Mucosa of rectum (tissue), 2 donors: ENCODE measurements around the gene DPPA5.
"Not testable (repeated sequence)": the region's sequence is repeated elsewhere in the genome, so short reads cannot be mapped to it uniquely, and the experiment has no call there.

Source experiments
- H3K27ac ChIP-seq, 2 donors: one replicate each; pipeline ENCODE4 v1.7.0; 2013; ENCODE audit warnings: inconsistent platforms in 2 of 2, low read depth in 2 of 2, low read length in 2 of 2
- H3K27me3 ChIP-seq, 2 donors: one replicate each; pipeline ENCODE4 v1.7.0; 2013; ENCODE audit warnings: low read length in 2 of 2; ENCODE audit not compliant: control insufficient read depth in 2 of 2, insufficient read depth in 2 of 2
- H3K36me3 ChIP-seq, 2 donors: one replicate each; pipeline ENCODE4 v1.7.0; 2013; ENCODE audit warnings: low read length in 2 of 2; ENCODE audit not compliant: control insufficient read depth in 2 of 2, insufficient read depth in 2 of 2
- H3K4me1 ChIP-seq, 2 donors: one replicate each; pipeline ENCODE4 v1.7.0; 2013; ENCODE audit warnings: low read length in 2 of 2, mild to moderate bottlenecking in 1 of 2; ENCODE audit not compliant: control insufficient read depth in 2 of 2, insufficient read depth in 2 of 2
- H3K4me3 ChIP-seq, 2 donors: one replicate each; pipeline ENCODE4 v1.7.0; 2013; ENCODE audit warnings: low read length in 2 of 2
- H3K9ac ChIP-seq, 2 donors: one replicate each; pipeline ENCODE4 v1.7.0; 2013; ENCODE audit warnings: low read length in 2 of 2, low read depth in 1 of 2, mild to moderate bottlenecking in 1 of 2
- H3K9me3 ChIP-seq, 2 donors: one replicate each; pipeline ENCODE4 v1.7.0; 2013; ENCODE audit warnings: low read length in 2 of 2; ENCODE audit not compliant: control insufficient read depth in 2 of 2
- donor health status: healthy.
- donor health status: Normal muscosa, but diverticular disease.

Gene DPPA5

GRCh38 chr6:73309535-73309784 is 44.6 kb downstream of the DPPA5 start:
- Histone ChIP-seq H3K36me3 (no peaks in the 10 kb centered on the region), H3K4me3 (peak overlapping the region; percentile 71 to 92), H3K9me3 (no peaks in the 10 kb centered on the region), H3K9ac (peak overlapping the region; percentile 54 to 60), H3K4me1 (no peaks in the 10 kb centered on the region), H3K27ac (no peak overlapping the region), H3K27me3 (no peaks in the 10 kb centered on the region)

- Histone ChIP-seq H3K4me1 (no peaks in the 10 kb centered on the region), H3K27ac (no peak overlapping the region), H3K9ac (peak overlapping the region in 1 of 2 donors; percentile 47), H3K4me3 (peak overlapping the region; percentile 71 to 92), H3K9me3 (no peaks in the 10 kb centered on the region), H3K36me3 (no peaks in the 10 kb centered on the region), H3K27me3 (no peaks in the 10 kb centered on the region)
These were observed 45.2 kb downstream of the DPPA5 start for GRCh38 chr6:73308712-73309534.

GRCh38 chr6:73303773-73304172 is 50.3 kb downstream of the DPPA5 start:
- H3K9ac ChIP-seq, H3K9me3 ChIP-seq, H3K27me3 ChIP-seq, H3K36me3 ChIP-seq, H3K27ac ChIP-seq, H3K4me1 ChIP-seq, H3K4me3 ChIP-seq: not testable (repeated sequence)
